Bronchial epithelial cell (primary cell): ENCODE measurements around the gene STXBP2. TPM values are rescaled to one million over a fixed set of nuclear protein-coding genes. Genes with fewer than 3 reads are reported as not detected.

Experiments
- DNase-seq: peaks from one replicate; pipeline ENCODE4 v3.0.0-alpha.2; 2010; ENCODE audit warnings: low read depth
- FAIRE-seq: peaks from 2 replicates; lab custom pipeline; 2011; peaks lifted over from hg19 to GRCh38; lab: Jason Lieb, UNC
- H3K27me3 ChIP-seq: 2 replicates; pipeline ENCODE4 v1.5.1; 2011; ENCODE audit warnings: low read length; ENCODE audit not compliant: control insufficient read depth, insufficient read depth
- H3K36me3 ChIP-seq: 2 replicates; pipeline ENCODE4 v1.5.1; 2011; ENCODE audit warnings: low read length; ENCODE audit not compliant: control insufficient read depth, insufficient read depth
- H3K4me3 ChIP-seq: 2 replicates; pipeline ENCODE4 v1.5.1; 2011; ENCODE audit warnings: mild to moderate bottlenecking, low read depth, low read length, control low read depth
- total RNA-seq: library from RNA; depleted of rRNA; stranded (reverse); fragments of >200 nt; gene quantifications from 2 replicates; pipeline ENCODE4 v1.2.1, GENCODE V29; 2014
- TF ChIP-seq, protein P1 (sequence below): IDR thresholded peaks from 2 replicates; pipeline ENCODE4 v1.5.1; 2011; ENCODE audit warnings: mild to moderate bottlenecking, moderate library complexity, low read length, control low read depth, inconsistent platforms; ENCODE audit not compliant: insufficient read depth, severe bottlenecking

Gene STXBP2
- total RNA-seq, 1 donor from 2014 or later = 47.9 TPM

DNA sequence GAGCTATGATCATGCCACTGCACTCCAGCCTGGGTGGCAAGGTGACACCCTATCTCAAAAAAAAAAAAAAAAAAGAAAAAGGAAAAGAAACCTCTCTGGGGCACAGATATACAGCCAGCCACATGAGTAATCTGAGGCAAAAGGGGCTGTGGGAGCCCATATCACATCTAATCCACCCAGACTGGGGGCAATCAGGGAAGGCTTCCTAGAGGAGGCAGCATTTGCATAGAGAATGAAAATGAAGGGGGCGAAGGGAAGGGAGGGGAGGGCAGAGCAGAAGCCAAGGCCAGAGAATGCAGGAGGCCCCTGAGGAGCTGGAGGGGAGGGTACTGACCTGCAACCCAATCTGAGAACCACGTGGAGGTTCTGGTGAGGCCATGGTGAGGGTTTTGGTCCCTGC is 13.2 kb downstream of the STXBP2 start:
- Histone ChIP-seq H3K27me3 (no peaks in the 10 kb centered on the region), H3K36me3 (peaks cover 3% of the 10 kb centered on the region), H3K4me3 (no peak overlapping the region)
- TF ChIP-seq, protein P1, sequence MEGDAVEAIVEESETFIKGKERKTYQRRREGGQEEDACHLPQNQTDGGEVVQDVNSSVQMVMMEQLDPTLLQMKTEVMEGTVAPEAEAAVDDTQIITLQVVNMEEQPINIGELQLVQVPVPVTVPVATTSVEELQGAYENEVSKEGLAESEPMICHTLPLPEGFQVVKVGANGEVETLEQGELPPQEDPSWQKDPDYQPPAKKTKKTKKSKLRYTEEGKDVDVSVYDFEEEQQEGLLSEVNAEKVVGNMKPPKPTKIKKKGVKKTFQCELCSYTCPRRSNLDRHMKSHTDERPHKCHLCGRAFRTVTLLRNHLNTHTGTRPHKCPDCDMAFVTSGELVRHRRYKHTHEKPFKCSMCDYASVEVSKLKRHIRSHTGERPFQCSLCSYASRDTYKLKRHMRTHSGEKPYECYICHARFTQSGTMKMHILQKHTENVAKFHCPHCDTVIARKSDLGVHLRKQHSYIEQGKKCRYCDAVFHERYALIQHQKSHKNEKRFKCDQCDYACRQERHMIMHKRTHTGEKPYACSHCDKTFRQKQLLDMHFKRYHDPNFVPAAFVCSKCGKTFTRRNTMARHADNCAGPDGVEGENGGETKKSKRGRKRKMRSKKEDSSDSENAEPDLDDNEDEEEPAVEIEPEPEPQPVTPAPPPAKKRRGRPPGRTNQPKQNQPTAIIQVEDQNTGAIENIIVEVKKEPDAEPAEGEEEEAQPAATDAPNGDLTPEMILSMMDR = no peak
- DNase-seq = no peak
- no peak for FAIRE-seq

DNA sequence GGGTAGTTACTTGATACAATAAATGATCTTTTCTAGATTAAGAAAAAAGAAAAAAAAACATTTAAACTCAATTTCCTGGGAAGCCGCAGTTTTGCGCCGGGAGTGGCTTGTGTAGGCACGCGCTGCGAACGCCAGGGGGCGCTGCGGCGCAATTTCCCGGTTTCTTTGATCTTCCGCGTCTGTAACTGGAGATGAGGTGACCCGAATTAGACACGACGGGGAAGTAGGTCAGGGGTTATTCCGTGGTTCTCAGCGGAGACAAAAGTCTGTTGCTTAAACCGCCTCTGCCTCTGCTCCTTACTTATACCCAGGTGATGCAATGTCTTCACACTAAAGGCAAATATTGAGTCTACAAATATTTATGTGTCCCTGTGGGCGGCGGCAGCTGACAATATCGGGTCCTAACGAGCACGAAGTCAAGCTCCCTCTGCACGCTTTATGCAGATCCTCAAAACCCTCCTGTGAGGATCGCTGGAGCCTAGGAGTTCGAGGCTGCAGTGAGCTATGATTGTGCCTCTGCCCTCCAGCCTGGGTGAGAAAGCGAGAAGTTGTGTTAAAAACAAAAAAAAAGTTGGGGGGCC is 15.2 kb downstream of the STXBP2 start:
- Histone ChIP-seq H3K36me3 (peaks cover 2% of the 10 kb centered on the region), H3K4me3 (no peak overlapping the region), H3K27me3 (peaks cover 2% of the 10 kb centered on the region)
- peak; percentile 83 for DNase-seq
- TF ChIP-seq, protein P1 = peak; percentile 79
- peak; percentile 93 for FAIRE-seq

DNA sequence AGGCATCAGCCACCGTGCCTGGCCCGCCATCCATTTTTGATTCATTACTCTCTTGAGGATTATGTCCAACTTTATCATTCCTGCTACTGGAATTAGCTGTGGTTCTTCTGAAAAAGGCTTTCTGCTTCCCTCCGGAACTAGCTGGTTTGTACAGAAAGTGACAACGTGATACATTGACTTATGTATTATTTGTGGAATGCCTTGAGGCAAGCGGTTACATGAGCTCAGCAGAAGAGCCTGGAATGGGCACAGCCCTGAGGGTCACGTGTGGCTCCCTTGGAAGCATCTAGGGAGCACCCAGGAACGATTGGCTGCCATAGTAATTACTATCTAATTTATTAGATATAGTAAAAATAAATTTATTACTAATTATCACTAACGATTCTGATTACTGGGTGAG is 17.5 kb downstream of the STXBP2 start:
- peaks cover 2% of the 10 kb centered on the region for H3K27me3 ChIP-seq
- peak; percentile 15 for DNase-seq
- H3K36me3 ChIP-seq = no peaks in the 10 kb centered on the region
- TF ChIP-seq, protein P1 = no peak
- no peak for FAIRE-seq
- H3K4me3 ChIP-seq = no peak overlapping the region

DNA sequence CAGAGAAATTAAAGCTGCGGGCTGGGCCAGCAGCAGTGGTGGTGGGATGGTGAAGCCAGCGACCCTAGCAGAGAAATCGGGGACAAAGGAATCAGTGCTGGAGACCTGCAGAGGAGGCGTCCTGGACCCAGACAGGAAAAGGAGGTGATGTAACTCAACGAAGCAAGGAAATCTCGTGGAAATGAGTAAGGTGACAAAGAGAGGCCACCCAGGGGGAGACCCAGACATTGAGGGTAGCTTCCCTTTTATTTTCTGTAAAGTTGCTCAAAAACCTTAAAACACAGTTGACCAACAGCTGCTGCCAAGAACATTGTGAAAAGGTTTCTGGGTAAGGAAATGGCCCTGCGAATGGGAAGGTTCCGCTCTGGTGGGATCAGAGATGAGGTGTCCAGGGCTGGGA is 18.7 kb downstream of the STXBP2 start:
- no peaks in the 10 kb centered on the region for H3K36me3 ChIP-seq
- TF ChIP-seq, protein P1 = no peak
- FAIRE-seq (no peak), DNase-seq (no peak)
- peaks cover 2% of the 10 kb centered on the region for H3K27me3 ChIP-seq
- no peak overlapping the region for H3K4me3 ChIP-seq

DNA sequence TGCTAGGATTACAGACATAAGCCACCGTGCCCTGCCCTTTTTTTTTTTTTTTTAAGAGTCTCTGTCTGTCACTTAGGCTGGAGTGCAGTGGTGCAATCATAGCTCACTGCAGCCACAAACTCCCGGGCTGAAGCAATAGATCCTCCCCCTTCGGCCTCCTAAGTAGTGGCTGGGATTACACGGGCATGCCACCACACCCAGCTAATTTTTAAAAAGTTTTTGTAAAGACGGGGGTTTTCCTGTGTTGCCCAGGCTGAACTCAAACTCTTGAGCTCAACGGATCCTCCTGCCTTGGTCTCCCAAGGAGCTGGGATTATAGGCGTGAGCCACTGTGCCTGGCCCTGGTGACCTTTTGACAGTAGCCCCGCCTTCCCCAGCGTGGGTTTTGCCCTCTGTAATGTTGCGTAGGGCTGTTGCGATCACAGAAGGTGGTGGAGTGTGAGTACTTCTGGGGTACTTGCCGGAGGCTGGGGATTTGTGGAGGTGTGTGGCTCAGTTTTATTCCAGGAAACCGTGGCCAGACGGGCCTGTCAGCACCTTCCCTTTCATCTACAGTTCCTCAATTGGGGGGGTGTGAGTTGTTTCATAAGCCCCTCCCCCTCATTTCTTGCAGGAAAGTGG is 20.3 kb downstream of the STXBP2 start:
- TF ChIP-seq, protein P1 = no peak
- DNase-seq (no peak), FAIRE-seq (no peak)
- peaks cover 2% of the 10 kb centered on the region for H3K27me3 ChIP-seq
- H3K4me3 ChIP-seq = no peak overlapping the region
- H3K36me3 ChIP-seq = no peaks in the 10 kb centered on the region
